ENCODE measurements around the gene RHOBTB3.
"Not testable (repeated sequence)": the region's sequence is repeated elsewhere in the genome, so short reads cannot be mapped to it uniquely, and the experiment has no call there.

- TF ChIP-seq CTCF, POLR2A (IDR thresholded peaks at IDR 0.05): not testable (repeated sequence)
Measured at GRCh38 chr5:95811461-95812073, 80.4 kb downstream of the RHOBTB3 start.

All from uterus (tissue), 2 donors.